BE2C (cell line): ENCODE data around the gene RGS7BP.
"Not testable (repeated sequence)": the region's sequence is repeated elsewhere in the genome, so short reads cannot be mapped to it uniquely, and the experiment has no call there.

ENCODE experiments used
- DNase-seq: peaks from one replicate; pipeline ENCODE4 v3.0.0-alpha.2; 2020
- H3K27me3 ChIP-seq: fragments of 250-450 bp; sonication (Bioruptor Pico); 2 replicates; pipeline ENCODE4 v1.5.1; 2020; ENCODE audit warnings: mild to moderate bottlenecking
- H3K36me3 ChIP-seq: fragments of 250-450 bp; sonication (Bioruptor Pico); 2 replicates; pipeline ENCODE4 v1.5.1; 2020; ENCODE audit warnings: mild to moderate bottlenecking
- H3K4me1 ChIP-seq: fragments of 250-450 bp; sonication (Bioruptor Pico); 2 replicates; pipeline ENCODE4 v1.5.1; 2020
- H3K4me3 ChIP-seq: 2 replicates; pipeline ENCODE4 v1.5.1; 2011; ENCODE audit warnings: low read depth, low read length
- H3K9me3 ChIP-seq: fragments of 250-450 bp; sonication (Bioruptor Pico); 2 replicates; pipeline ENCODE4 v1.5.1; 2020
- CTCF ChIP-seq: IDR thresholded peaks from 2 replicates; pipeline ENCODE4 v1.5.1; 2012; ENCODE audit warnings: mild to moderate bottlenecking, low read depth, low read length

RGS7BP gene

DNA sequence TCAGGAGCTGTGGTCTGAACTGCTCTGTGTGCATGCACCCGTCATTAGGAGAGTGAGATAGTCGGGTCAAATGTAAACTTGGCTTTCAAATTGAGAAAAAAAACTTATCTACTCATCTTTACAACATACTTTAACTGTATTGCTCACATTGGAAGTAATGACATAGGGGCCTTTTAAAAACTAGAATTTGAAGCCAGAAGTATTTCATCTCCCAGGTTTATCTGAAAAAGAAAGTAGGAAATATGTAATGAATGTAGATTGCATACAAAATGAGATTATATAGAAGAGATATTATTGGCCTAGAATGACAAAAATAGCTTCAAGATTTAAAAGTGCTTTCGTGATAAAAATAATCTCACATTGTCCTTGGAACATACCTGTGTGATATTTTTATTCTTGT lies 24.3 kb downstream of the RGS7BP start:
- Histone ChIP-seq H3K9me3 (no peaks in the 10 kb centered on the region), H3K36me3 (no peaks in the 10 kb centered on the region), H3K27me3 (peaks cover 3% of the 10 kb centered on the region; the same call in 1 of the 2 replicates), H3K4me3 (no peak overlapping the region), H3K4me1 (no peaks in the 10 kb centered on the region)
- no peak for TF ChIP-seq CTCF
- no peak for DNase-seq

GRCh38 chr5:64532212-64532611 lies 26.4 kb downstream of the RGS7BP start:
- TF ChIP-seq CTCF, result no peak
- Histone ChIP-seq H3K9me3 (no peaks in the 10 kb centered on the region), H3K4me3 (no peak overlapping the region), H3K27me3 (peaks cover 6% of the 10 kb centered on the region), H3K36me3 (no peaks in the 10 kb centered on the region), H3K4me1 (no peaks in the 10 kb centered on the region)
- no peak for DNase-seq

DNA sequence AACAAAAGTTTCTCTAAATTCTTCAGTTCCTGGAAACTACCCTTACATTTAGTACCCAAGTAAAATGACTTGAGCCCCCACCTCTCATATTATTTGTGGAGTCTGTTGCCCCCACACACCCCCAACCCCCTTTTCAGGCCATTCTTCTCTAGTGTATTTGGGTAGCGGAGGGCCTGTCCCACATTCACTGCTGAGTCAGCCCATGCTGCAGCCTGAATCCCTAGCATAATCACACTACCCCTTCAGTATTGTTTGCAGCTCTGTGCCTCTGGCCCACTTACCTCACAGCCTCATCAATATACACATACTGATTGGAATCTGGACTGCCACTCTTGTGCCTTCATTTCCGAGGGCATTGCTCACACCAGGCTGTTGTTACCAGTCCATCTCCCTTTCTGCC lies 26.8 kb downstream of the RGS7BP start:
- H3K9me3 ChIP-seq, result no peaks in the 10 kb centered on the region
- no peak for DNase-seq
- no peaks in the 10 kb centered on the region for H3K36me3 ChIP-seq
- H3K27me3 ChIP-seq, result peaks cover 6% of the 10 kb centered on the region
- no peaks in the 10 kb centered on the region for H3K4me1 ChIP-seq
- no peak overlapping the region for H3K4me3 ChIP-seq
- no peak for TF ChIP-seq CTCF

- Histone ChIP-seq H3K4me3 (no peak overlapping the region), H3K27me3 (peaks cover 6% of the 10 kb centered on the region), H3K36me3 (no peaks in the 10 kb centered on the region), H3K9me3 (no peaks in the 10 kb centered on the region), H3K4me1 (no peaks in the 10 kb centered on the region)
- no peak for DNase-seq
- no peak for TF ChIP-seq CTCF
Observed at GRCh38 chr5:64534033-64534432, 28.2 kb downstream of the RGS7BP start.

GRCh38 chr5:64557911-64558310 lies 52.1 kb downstream of the RGS7BP start:
- Histone ChIP-seq H3K4me1 (no peaks in the 10 kb centered on the region), H3K4me3 (no peak overlapping the region), H3K36me3 (no peaks in the 10 kb centered on the region), H3K27me3 (no peaks in the 10 kb centered on the region), H3K9me3 (no peaks in the 10 kb centered on the region)
- no peak for TF ChIP-seq CTCF
- DNase-seq, result no peak

- H3K4me3 ChIP-seq, H3K9me3 ChIP-seq, H3K27me3 ChIP-seq, DNase-seq, H3K4me1 ChIP-seq, H3K36me3 ChIP-seq: not testable (repeated sequence)
Observed at GRCh38 chr5:64558641-64559040, 52.8 kb downstream of the RGS7BP start.

DNA sequence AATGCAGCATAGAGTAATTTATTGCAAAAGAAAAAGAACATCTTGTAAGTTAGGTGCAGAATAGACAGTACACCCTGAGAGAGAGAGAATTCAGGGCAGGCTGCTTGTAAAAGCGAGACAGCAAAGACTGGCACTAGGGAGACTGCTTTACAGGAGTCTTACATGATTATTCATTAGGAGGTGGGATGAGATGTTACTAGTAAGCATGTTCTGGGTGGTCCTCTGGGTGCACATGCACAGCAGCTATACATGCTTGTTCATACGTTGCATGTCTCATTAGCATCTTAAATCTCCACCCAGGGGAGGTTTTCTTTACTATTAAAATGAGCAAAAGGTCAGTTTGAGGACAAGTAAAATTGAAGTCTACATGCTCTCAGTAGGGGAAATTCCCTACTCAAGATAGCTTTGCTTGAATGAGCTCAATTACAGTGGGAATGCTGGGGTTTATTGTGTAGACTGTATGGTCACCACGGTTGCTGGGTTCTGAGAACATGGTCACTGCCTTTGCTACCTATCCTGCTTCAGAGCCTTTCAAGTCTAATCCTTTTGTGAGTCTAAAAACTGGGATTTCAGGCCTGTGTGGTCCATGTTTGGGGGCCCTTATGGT lies 60.6 kb downstream of the RGS7BP start:
- Histone ChIP-seq H3K36me3 (no peaks in the 10 kb centered on the region), H3K4me3 (no peak overlapping the region), H3K9me3 (no peaks in the 10 kb centered on the region), H3K27me3 (no peaks in the 10 kb centered on the region), H3K4me1 (no peaks in the 10 kb centered on the region)
- DNase-seq, result no peak
- TF ChIP-seq CTCF, result no peak
